HFF-Myc (cell line): Measurements from ENCODE around the gene GLRA3.

Experiments used
- DNase-seq: peaks from one replicate; pipeline ENCODE4 v3.0.0-alpha.2; 2011; ENCODE audit warnings: low read depth; ENCODE audit errors: extremely low read depth
- H3K4me3 ChIP-seq: replicated peaks from 2 replicates; pipeline ENCODE4 v1.5.1; 2011; ENCODE audit warnings: low read depth, mild to moderate bottlenecking, control low read depth, low read length
- TF ChIP-seq, protein P1 (sequence below): IDR thresholded peaks from 2 replicates; pipeline ENCODE4 v1.5.1; 2012; ENCODE audit warnings: mild to moderate bottlenecking, low read depth, low read length, control low read depth; ENCODE audit errors: missing control alignments

Gene GLRA3

DNA sequence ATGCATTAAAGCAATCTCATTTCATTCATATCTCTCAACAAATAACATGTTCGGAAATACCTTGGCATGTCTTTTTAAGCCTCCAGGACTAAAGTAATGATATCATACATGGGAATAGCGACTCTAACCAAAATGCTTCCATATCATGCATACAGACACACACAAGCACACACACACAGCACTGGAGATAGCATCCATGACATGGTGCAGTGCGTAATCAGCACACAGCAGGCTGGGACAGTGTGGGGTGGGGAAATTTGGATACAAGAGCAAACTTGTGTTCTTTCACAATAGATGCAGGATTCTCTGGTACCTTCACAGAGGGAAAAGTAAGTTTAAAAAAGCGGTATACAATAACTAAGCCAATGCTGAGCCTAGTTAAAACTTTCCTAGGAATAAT, 174.4 kb downstream of the GLRA3 start:
- no peak overlapping the region for H3K4me3 ChIP-seq
- DNase-seq: no peak
- TF ChIP-seq, protein P1, sequence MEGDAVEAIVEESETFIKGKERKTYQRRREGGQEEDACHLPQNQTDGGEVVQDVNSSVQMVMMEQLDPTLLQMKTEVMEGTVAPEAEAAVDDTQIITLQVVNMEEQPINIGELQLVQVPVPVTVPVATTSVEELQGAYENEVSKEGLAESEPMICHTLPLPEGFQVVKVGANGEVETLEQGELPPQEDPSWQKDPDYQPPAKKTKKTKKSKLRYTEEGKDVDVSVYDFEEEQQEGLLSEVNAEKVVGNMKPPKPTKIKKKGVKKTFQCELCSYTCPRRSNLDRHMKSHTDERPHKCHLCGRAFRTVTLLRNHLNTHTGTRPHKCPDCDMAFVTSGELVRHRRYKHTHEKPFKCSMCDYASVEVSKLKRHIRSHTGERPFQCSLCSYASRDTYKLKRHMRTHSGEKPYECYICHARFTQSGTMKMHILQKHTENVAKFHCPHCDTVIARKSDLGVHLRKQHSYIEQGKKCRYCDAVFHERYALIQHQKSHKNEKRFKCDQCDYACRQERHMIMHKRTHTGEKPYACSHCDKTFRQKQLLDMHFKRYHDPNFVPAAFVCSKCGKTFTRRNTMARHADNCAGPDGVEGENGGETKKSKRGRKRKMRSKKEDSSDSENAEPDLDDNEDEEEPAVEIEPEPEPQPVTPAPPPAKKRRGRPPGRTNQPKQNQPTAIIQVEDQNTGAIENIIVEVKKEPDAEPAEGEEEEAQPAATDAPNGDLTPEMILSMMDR: no peak

DNA sequence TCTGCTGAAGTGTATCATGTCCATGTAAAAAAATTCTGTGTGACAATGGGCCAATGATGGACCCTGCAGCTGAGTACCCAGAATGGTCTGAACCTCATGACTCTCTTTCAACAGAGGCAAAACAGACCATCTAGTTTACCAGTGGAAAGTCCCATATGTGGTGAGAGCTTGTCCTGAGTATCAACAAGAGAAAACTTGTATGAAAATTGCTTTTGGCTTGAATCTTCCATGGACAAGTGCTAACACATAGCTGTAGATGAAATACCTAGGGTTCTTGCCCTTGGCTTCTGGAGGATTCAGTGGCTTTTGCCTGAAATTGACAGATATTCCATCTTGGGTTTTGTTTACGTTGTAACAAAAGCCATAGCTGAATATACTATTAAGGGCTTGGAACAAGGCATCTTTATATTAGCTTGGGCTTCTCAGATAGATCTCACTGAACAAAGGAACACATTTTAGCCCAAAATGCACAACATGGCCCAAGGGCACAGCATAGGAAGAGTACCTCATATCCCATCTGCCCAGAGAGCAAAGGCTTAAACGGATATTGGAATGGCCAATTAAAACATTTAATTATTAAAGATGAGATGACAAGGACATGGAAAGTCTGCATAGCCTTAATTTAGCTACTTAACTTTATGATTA, 178.2 kb downstream of the GLRA3 start:
- no peak for DNase-seq
- TF ChIP-seq, protein P1: no peak
- no peak overlapping the region for H3K4me3 ChIP-seq

DNA sequence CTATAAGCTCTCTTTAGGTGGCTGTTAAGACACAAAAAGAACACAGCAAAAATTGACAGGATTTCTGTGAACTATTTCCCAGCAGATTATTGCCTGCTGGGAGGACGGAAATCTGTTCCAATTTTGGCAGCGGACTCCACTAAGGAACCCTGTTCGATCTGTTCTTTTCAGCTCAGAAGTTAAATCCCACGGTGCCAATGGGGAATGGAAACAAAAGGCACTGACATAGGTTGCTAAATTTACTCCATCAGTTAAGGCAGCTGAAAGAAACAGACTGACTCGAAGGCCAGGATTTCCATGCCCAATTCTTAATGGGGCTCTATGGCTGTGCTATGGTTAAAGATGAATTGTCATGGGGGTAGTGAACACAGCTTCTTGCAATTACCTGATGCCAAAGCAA, 180.2 kb downstream of the GLRA3 start:
- TF ChIP-seq, protein P1: no peak
- no peak for DNase-seq
- H3K4me3 ChIP-seq: no peak overlapping the region

DNA sequence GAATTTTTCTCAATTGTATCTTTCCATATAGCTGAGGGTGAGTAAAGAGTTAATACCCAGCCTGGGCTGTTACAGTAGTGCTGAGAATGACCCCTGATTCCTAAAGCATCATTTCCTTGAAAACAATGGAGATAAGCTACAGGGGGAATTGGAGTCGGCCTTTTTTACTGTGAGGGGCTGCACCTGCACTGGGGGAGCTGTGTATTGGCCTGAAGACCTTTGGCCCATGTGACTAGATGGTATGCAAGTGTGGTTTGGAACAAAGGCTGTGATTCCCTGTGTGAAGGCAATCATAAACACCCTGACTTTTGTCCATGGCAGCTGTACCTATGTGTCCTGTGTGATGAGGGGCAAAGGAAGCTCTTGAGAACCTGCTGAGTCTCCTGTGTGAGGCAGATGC, 182.7 kb downstream of the GLRA3 start:
- TF ChIP-seq, protein P1: no peak
- DNase-seq: no peak
- no peak overlapping the region for H3K4me3 ChIP-seq

DNA sequence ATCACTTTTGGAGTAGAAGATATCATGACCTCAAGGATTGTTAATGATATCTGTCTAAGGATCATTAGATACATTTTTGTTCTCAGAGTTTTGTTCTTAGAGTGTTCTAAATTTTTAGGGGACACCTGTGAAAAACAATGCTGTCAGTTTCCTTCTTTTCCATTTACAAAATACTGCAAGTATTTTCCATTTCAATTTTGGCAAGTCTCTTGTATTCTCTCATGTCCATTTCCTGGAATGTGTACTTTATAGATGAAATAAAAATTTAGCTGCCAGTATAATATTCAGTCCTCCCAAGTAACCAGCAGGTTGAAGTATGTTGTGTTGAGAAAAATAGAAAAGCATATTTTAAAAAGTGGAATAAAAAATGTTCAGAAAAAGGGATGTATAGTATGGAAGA, 188.9 kb downstream of the GLRA3 start:
- DNase-seq: no peak
- TF ChIP-seq, protein P1: no peak

DNA sequence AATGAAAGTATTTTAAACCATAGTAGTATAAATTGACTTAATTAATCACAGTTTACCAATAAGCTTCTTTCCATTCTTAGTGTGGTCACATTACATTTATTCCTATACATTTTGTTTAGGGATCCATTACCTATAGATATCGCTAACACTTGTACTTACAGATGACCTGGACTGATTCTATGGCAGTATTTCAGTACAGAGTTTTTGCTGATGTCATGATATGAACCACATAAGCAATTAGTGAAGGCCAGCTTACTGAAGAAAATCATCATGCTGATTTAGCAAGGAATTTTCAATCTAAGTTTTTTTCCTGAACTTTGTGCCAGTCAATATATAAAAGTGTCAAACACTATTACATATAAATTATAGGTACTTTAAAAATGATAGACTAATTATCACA, 193.3 kb downstream of the GLRA3 start:
- no peak for DNase-seq
- H3K4me3 ChIP-seq: no peak overlapping the region
- TF ChIP-seq, protein P1: no peak

More for the DNA sequence above, 188.9 kb downstream of the GLRA3 start:
- no peak overlapping the region for H3K4me3 ChIP-seq

DNA sequence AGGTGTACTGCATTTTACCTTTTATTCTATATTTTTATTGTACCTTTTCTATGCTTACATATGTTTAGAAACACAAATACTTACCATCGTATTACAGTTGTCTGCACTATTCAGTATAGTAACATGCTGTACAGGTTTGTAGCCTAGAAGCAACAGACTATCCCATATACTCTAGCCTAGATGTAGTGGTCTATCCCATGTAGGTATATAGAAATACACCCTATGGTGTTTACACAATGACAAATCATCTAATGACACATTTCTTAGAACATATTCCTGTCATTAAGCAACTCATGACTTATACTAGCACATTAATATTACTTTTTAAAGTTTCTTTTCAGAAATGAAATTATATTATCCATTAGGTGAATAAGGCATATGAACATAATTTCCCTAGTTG, 195.6 kb downstream of the GLRA3 start:
- no peak for DNase-seq
- H3K4me3 ChIP-seq: no peak overlapping the region
- TF ChIP-seq, protein P1: no peak
